Epithelial cell of alveolus of lung (primary cell): ENCODE data around the gene TBCK. TPM values are rescaled to one million over a fixed set of nuclear protein-coding genes. Genes with fewer than 3 reads are reported as not detected.

ENCODE experiments used
- total RNA-seq: library from RNA; depleted of rRNA; stranded (reverse); fragments of >200 nt; gene quantifications from 2 replicates; pipeline ENCODE4 v1.2.1, GENCODE V29; 2015

Gene TBCK
- 20.9 and 21.8 TPM in 2 replicates for total RNA-seq

GRCh38 chr4:106315968-106316772, at the start of gene TBCK, which contains the start of gene AIMP1:
Gene TBCK, minus strand, starts transcription at chr4:106316209. Its CDS starts 7,249 bp downstream, at chr4:106308960.
Gene AIMP1, plus strand, starts transcription at chr4:106316550. Its CDS starts 8,460 bp downstream, at chr4:106325010.

Other genes with a start within 250 kb of the TBCK start
- 22.9 and 25.6 TPM in 2 replicates for gene AIMP1, start 341 bp upstream of the TBCK start, total RNA-seq
- gene GIMD1, start 52.6 kb upstream of the TBCK start, total RNA-seq: not detected in 2 replicates